ENCODE results near the gene TNFSF13. TPM values are rescaled to one million over a fixed set of nuclear protein-coding genes. Genes with fewer than 3 reads are reported as not detected.

Gene TNFSF13
- total and polyA plus RNA-seq, 12 donors, result 1.00 to 75.2 (median 40.0) TPM

DNA sequence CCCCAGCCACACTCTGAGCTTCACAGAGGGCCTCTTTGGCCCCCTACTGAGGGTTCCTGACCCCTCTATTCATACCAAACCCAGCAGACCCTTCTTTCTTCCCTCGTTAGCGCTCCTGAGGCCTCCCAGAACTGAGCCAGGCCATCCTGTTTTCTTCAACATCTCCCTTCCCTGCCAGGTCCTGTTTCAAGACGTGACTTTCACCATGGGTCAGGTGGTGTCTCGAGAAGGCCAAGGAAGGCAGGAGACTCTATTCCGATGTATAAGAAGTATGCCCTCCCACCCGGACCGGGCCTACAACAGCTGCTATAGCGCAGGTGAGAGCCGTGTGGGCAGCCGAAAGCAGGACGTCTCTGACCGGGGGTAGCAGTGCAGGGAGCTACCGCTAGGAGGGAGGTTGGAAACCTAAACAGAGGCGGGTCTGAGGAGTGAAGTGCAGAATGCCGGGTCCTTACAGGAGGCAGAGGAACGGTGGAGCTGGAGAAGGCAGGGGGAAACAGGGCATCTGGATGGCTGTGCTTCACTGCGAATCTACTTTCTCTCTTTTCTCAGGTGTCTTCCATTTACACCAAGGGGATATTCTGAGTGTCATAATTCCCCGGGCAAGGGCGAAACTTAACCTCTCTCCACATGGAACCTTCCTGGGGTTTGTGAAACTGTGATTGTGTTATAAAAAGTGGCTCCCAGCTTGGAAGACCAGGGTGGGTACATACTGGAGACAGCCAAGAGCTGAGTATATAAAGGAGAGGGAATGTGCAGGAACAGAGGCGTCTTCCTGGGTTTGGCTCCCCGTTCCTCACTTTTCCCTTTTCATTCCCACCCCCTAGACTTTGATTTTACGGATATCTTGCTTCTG, 1.9 kb downstream of the TNFSF13 start:
- TF ChIP-seq, protein P1, sequence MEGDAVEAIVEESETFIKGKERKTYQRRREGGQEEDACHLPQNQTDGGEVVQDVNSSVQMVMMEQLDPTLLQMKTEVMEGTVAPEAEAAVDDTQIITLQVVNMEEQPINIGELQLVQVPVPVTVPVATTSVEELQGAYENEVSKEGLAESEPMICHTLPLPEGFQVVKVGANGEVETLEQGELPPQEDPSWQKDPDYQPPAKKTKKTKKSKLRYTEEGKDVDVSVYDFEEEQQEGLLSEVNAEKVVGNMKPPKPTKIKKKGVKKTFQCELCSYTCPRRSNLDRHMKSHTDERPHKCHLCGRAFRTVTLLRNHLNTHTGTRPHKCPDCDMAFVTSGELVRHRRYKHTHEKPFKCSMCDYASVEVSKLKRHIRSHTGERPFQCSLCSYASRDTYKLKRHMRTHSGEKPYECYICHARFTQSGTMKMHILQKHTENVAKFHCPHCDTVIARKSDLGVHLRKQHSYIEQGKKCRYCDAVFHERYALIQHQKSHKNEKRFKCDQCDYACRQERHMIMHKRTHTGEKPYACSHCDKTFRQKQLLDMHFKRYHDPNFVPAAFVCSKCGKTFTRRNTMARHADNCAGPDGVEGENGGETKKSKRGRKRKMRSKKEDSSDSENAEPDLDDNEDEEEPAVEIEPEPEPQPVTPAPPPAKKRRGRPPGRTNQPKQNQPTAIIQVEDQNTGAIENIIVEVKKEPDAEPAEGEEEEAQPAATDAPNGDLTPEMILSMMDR (IDR thresholded peaks at IDR 0.05), result peak; percentile 33 to 74 (median 53)
- no peak for TF ChIP-seq POLR2A (IDR thresholded peaks at IDR 0.05)
- Histone ChIP-seq H3K27me3 (no peaks in the 10 kb centered on the region), H3K4me3 (peak overlapping the region in 1 of 4 donors; percentile 69), H3K27ac (peak overlapping the region in 4 of 5 donors; percentile 75 to 97 (median 94)), H3K36me3 (replicated peaks in 1 of 2) (peaks cover 0 to 16% of the 10 kb centered on the region in 2 donors), H3K9me3 (replicated peaks in 1 of 3) (no peaks in the 10 kb centered on the region), H3K4me1 (replicated peaks in 1 of 2) (peaks cover 35 to 58% of the 10 kb centered on the region in 2 donors)
- DNase-seq, result peak; percentile 56 to 82 (median 68)
- WGBS, 4 donors, result 31 to 40% (median 33%) methylated on average over 20 to 22 of the region's 22 CpGs
- intact Hi-C loops (cut with DNase I), result loop anchor here (2.0 to 10.0 kb wide), 4 partner anchors 43 to 206 kb away; partner anchors contain the start of genes FGF11 (in 1 of the 2), KCTD11 (in 1 of the 2), TMEM102 (in 1 of the 2) and TMEM95 (in 1 of the 2)

DNA sequence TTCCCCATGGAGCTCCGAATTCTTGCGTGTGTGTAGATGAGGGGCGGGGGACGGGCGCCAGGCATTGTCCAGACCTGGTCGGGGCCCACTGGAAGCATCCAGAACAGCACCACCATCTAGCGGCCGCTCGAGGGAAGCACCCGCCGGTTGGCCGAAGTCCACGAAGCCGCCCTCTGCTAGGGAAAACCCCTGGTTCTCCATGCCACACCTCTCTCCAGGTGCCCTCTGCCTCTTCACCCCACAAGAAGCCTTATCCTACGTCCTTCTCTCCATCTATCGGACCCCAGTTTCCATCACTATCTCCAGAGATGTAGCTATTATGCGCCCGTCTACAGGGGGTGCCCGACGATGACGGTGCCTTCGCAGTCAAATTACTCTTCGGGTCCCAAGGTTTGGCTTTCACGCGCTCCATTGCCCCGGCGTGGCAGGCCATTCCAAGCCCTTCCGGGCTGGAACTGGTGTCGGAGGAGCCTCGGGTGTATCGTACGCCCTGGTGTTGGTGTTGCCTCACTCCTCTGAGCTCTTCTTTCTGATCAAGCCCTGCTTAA, 2.6 kb downstream of the TNFSF13 start:
- H3K36me3 ChIP-seq (replicated peaks in 1 of 2), result peaks cover 0 to 23% of the 10 kb centered on the region in 2 donors
- H3K9me3 ChIP-seq (replicated peaks in 1 of 3), result no peaks in the 10 kb centered on the region
- H3K27me3 ChIP-seq, result no peaks in the 10 kb centered on the region
- peak overlapping the region; percentile 75 to 97 (median 92) for H3K27ac ChIP-seq
- 0 to 5% (median 1%) methylated on average over 22 to 32 of the region's 32 CpGs for WGBS, 4 donors
- intact Hi-C loops (cut with DNase I), result loop anchor here (2.0 to 10.0 kb wide), 4 partner anchors 44 to 206 kb away; partner anchors contain the start of genes FGF11 (in 1 of the 2), KCTD11 (in 1 of the 2), TMEM102 (in 1 of the 2) and TMEM95 (in 1 of the 2)
- TF ChIP-seq, protein P1 (IDR thresholded peaks at IDR 0.05), result peak; percentile 70 to 96 (median 92)
- no peak for TF ChIP-seq POLR2A (IDR thresholded peaks at IDR 0.05)
- peak overlapping the region; percentile 28 to 74 (median 57) for H3K4me3 ChIP-seq
- peak; percentile 90 to 97 (median 95) for DNase-seq
- H3K4me1 ChIP-seq (replicated peaks in 1 of 2), result peaks cover 35 to 58% of the 10 kb centered on the region in 2 donors

DNA sequence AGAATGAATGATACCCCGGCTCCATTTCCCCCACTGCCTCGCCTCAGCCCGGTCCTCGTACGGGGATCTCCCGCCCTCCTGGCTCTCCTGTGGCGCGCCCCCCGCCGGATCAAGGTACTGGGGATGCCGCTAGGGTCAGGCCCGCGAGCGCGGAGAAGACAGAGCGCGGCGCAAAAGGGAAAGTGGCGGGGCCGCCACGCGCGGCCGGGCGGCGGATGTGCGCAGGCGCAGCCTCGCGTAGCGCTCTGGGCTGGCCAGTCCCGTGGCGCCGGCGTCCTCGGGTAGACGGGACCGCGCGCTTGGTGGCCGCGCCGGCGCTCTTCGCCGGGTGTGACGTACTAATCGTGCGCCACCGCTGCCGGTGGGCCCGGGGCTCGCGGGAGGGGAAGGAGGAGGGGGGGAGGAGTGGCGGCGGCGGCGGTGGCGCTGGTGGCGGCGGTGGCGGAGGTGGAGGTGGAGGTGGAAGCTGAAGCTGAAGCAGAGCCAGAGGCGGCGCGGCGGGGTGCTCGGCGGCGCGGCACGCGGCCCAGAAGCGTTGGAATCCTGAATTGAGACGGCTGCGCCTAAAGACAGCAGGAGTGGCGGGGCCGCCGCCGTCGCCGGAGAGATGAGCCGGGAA, 3.1 kb downstream of the TNFSF13 start, which contains the start of gene SENP3:
Gene SENP3, plus strand, starts transcription at position 331 of the 619 bp plus-strand sequence. CDS start 1,158 bp downstream, outside the sequence.
- Histone ChIP-seq H3K27me3 (no peaks in the 10 kb centered on the region), H3K36me3 (replicated peaks in 1 of 2) (peaks cover 0 to 29% of the 10 kb centered on the region in 2 donors), H3K4me1 (replicated peaks in 1 of 2) (peaks cover 35 to 58% of the 10 kb centered on the region in 2 donors), H3K4me3 (peak within 1 kb of the TSS; percentile 28 to 74 (median 57)), H3K27ac (peak within 1 kb of the TSS; percentile 75 to 97 (median 92)), H3K9me3 (replicated peaks in 1 of 3) (no peaks in the 10 kb centered on the region)
- intact Hi-C loops (cut with DNase I), result loop anchor here (2.0 to 10.0 kb wide), 4 partner anchors 44 to 207 kb away; partner anchors contain the start of genes FGF11 (in 1 of the 2), KCTD11 (in 1 of the 2), TMEM102 (in 1 of the 2) and TMEM95 (in 1 of the 2)
- 0 to 2% (median 1%) methylated on average over 11 to 80 of the region's 82 CpGs for WGBS, 4 donors
- peak; percentile 87 to 94 (median 91) for DNase-seq
- TF ChIP-seq POLR2A (IDR thresholded peaks at IDR 0.05), result peak in 1 of 2 donors; percentile 70
- TF ChIP-seq, protein P1 (IDR thresholded peaks at IDR 0.05), result peak in 1 of 6 experiments; percentile 21
